AG04450 (cell line): ENCODE measurements around the gene PPFIBP2. TPM values are rescaled to one million over a fixed set of nuclear protein-coding genes. Genes with fewer than 3 reads are reported as not detected.

Experiments
- CTCF ChIA-PET: fragments of 300-600, 350-600 bp; formaldehyde crosslinking; extraction: SDS; loops from one replicate; lab custom pipeline; 2022; ENCODE audit warnings: antibody characterized with exemption, inconsistent platforms; lab: Charles Lee
- POLR2A ChIA-PET: fragments of 350-600 bp; formaldehyde crosslinking; extraction: SDS; loops from one replicate; lab custom pipeline; 2021; ENCODE audit warnings: antibody characterized with exemption, inconsistent platforms; lab: Yijun Ruan, JAX
- DNase-seq: peaks from one replicate; pipeline ENCODE4 v3.0.0-alpha.2; 2011; ENCODE audit warnings: low read depth, low spot score
- H3K27ac ChIP-seq: one replicate; pipeline ENCODE4 v1.5.1; 2012; ENCODE audit warnings: low read depth, low read length, control low read depth
- H3K27me3 ChIP-seq: one replicate; pipeline ENCODE4 v1.6.0; 2012; ENCODE audit warnings: low read length; ENCODE audit not compliant: control insufficient read depth, insufficient read depth
- H3K4me3 ChIP-seq: 2 replicates; pipeline ENCODE4 v1.5.1; 2011; ENCODE audit warnings: mild to moderate bottlenecking, low read depth, low read length, control low read depth
- H3K9me3 ChIP-seq: 2 replicates; pipeline ENCODE4 v1.5.1; 2012; ENCODE audit warnings: low read length; ENCODE audit not compliant: control insufficient read depth, insufficient read depth
- polyA plus RNA-seq: library from polyadenylated mRNA; depleted of rRNA; stranded (reverse); fragments of >200 nt; gene quantifications from 2 replicates; pipeline ENCODE4 v1.2.3, GENCODE V29; 2011
- TF ChIP-seq, protein P1 (sequence below): IDR thresholded peaks from 2 replicates; pipeline ENCODE4 v1.5.1; 2011; ENCODE audit warnings: low read depth, low read length, control low read depth, inconsistent platforms

Gene PPFIBP2
- polyA plus RNA-seq, 1 experiment = 4.1 TPM

- TF ChIP-seq, protein P1, sequence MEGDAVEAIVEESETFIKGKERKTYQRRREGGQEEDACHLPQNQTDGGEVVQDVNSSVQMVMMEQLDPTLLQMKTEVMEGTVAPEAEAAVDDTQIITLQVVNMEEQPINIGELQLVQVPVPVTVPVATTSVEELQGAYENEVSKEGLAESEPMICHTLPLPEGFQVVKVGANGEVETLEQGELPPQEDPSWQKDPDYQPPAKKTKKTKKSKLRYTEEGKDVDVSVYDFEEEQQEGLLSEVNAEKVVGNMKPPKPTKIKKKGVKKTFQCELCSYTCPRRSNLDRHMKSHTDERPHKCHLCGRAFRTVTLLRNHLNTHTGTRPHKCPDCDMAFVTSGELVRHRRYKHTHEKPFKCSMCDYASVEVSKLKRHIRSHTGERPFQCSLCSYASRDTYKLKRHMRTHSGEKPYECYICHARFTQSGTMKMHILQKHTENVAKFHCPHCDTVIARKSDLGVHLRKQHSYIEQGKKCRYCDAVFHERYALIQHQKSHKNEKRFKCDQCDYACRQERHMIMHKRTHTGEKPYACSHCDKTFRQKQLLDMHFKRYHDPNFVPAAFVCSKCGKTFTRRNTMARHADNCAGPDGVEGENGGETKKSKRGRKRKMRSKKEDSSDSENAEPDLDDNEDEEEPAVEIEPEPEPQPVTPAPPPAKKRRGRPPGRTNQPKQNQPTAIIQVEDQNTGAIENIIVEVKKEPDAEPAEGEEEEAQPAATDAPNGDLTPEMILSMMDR = no peak
- ChIA-PET POLR2A (no interaction called here), CTCF (interaction anchor here (2.4 kb wide), 1 partner anchor 11 kb away, joined by 8 read pairs; the partner anchor contains the start of gene PPFIBP2)
- Histone ChIP-seq H3K27me3 (peaks cover 8% of the 10 kb centered on the region), H3K27ac (no peak overlapping the region), H3K9me3 (no peaks in the 10 kb centered on the region), H3K4me3 (no peak overlapping the region)
- DNase-seq = no peak
Measured at GRCh38 chr11:7523416-7524210, 9.8 kb downstream of the PPFIBP2 start.

- no peak for DNase-seq
- CTCF ChIA-PET = interaction anchor here (2.4 kb wide), 1 partner anchor 12 kb away, joined by 8 read pairs; the partner anchor contains the start of gene PPFIBP2
- POLR2A ChIA-PET = no interaction called here
- no peak overlapping the region for H3K4me3 ChIP-seq
- TF ChIP-seq, protein P1 = no peak
- H3K27me3 ChIP-seq = peaks cover 8% of the 10 kb centered on the region
- H3K9me3 ChIP-seq = no peaks in the 10 kb centered on the region
- no peak overlapping the region for H3K27ac ChIP-seq
Measured at GRCh38 chr11:7524462-7525235, 10.8 kb downstream of the PPFIBP2 start.

DNA sequence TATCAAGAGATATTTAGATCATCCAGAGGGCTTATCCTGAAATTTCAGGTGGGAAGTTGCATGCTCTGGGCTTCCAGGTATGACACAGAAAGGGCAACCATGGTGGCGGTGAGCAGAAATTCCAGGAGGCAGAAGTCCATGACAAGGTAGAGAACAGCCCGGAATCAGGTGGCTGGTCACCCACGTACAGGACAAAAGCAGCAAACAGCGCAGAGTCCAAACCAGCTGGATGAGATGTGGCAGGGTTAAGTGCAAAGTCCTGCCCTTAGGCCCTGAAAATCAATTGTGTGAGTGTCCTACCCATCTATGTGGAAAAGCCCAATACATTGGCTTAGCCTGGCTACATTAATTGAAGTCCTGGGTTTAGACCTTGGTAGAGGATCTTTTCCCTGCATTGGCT, 11.6 kb downstream of the PPFIBP2 start:
- TF ChIP-seq, protein P1 = no peak
- Histone ChIP-seq H3K4me3 (no peak overlapping the region), H3K9me3 (no peaks in the 10 kb centered on the region), H3K27me3 (peaks cover 8% of the 10 kb centered on the region), H3K27ac (no peak overlapping the region)
- CTCF ChIA-PET = no interaction called here
- POLR2A ChIA-PET = no interaction called here
- no peak for DNase-seq

DNA sequence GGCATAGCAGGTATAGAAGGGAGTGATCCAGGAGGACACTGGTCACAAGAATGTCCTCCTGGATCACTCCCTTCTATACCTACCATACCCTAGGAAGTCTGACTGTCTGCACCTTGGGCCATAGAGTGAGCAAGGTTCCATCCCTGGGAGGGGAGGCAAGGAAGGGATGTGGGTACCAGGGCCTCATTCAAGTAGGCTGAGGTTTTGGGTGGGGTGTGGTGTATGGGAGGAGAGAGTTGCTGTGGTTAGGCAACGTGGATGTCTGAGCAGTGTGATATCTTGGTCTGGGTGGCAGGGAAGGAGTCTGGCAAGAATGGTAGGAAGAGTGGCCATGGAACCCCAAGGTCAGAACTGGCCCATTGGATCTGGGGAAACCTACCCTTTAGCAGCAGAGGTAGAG, 13.2 kb downstream of the PPFIBP2 start:
- DNase-seq = no peak
- H3K27me3 ChIP-seq = peaks cover 8% of the 10 kb centered on the region
- H3K27ac ChIP-seq = no peak overlapping the region
- TF ChIP-seq, protein P1 = no peak
- POLR2A ChIA-PET = no interaction called here
- CTCF ChIA-PET = no interaction called here
- H3K4me3 ChIP-seq = no peak overlapping the region
- H3K9me3 ChIP-seq = no peaks in the 10 kb centered on the region
